HFF-Myc (cell line): ENCODE measurements around the gene CPNE9.

Experiments used
- DNase-seq: peaks from one replicate; pipeline ENCODE4 v3.0.0-alpha.2; 2011; ENCODE audit warnings: low read depth; ENCODE audit errors: extremely low read depth
- H3K4me3 ChIP-seq: replicated peaks from 2 replicates; pipeline ENCODE4 v1.5.1; 2011; ENCODE audit warnings: low read depth, mild to moderate bottlenecking, control low read depth, low read length
- CTCF ChIP-seq: IDR thresholded peaks from 2 replicates; pipeline ENCODE4 v1.5.1; 2012; ENCODE audit warnings: mild to moderate bottlenecking, low read depth, low read length, control low read depth; ENCODE audit errors: missing control alignments

Gene CPNE9

GRCh38 chr3:9761919-9762318, 58.3 kb downstream of the CPNE9 start:
- TF ChIP-seq CTCF = no peak
- DNase-seq = no peak
- no peak overlapping the region for H3K4me3 ChIP-seq

- TF ChIP-seq CTCF = no peak
Observed at GRCh38 chr3:9762871-9763270, 59.2 kb downstream of the CPNE9 start.

GRCh38 chr3:9765865-9766264, 62.2 kb downstream of the CPNE9 start:
- no peak overlapping the region for H3K4me3 ChIP-seq
- no peak for DNase-seq
- TF ChIP-seq CTCF = no peak

More at GRCh38 chr3:9762871-9763270, 59.2 kb downstream of the CPNE9 start:
- DNase-seq = no peak
- no peak overlapping the region for H3K4me3 ChIP-seq

GRCh38 chr3:9767418-9767817, 63.8 kb downstream of the CPNE9 start:
- TF ChIP-seq CTCF = no peak
- no peak overlapping the region for H3K4me3 ChIP-seq
- no peak for DNase-seq

GRCh38 chr3:9768141-9768775, 64.6 kb downstream of the CPNE9 start:
- DNase-seq = no peak
- peak overlapping the region; percentile 75 for H3K4me3 ChIP-seq
- TF ChIP-seq CTCF = no peak

- no peak for TF ChIP-seq CTCF
- DNase-seq = no peak
- peak overlapping the region; percentile 75 for H3K4me3 ChIP-seq
Observed at GRCh38 chr3:9769012-9769411, 65.4 kb downstream of the CPNE9 start.
